IMR-90 (cell line): Measurements from ENCODE around the gene FHAD1. TPM values are rescaled to one million over a fixed set of nuclear protein-coding genes. Genes with fewer than 3 reads are reported as not detected.
A peak's percentile ranks its signal among the peaks of the same experiment; 100 is the strongest.

ENCODE experiments used
- ATAC-seq: fragments of 200-7000 bp; cut with Tn5 transposase; 2 replicates; pipeline ENCODE4 v1.9.1; 2020; ENCODE audit warnings: low read depth, mild to moderate bottlenecking, moderate library complexity
- BruUV-seq: library from RNA; stranded (reverse); fragments of 400-500 nt; replicated peaks from 2 replicates; lab custom pipeline; 2021; lab: Mats Ljungman, UMichigan
- CTCF ChIA-PET: fragments of 300-600 bp; formaldehyde crosslinking; extraction: SDS; loops from one replicate; lab custom pipeline; 2021; ENCODE audit warnings: antibody characterized with exemption; lab: Yijun Ruan, JAX
- POLR2A ChIA-PET: fragments of 300-600 bp; sonication (Branson Sonifier 250); formaldehyde crosslinking; loops from one replicate; lab custom pipeline; 2022; ENCODE audit warnings: antibody characterized with exemption; ENCODE audit not compliant: unreplicated experiment; lab: Charles Lee
- DNase-seq: peaks from one replicate; pipeline ENCODE4 v3.0.0; 2013
- H2AFZ ChIP-seq: replicated peaks from 2 replicates; pipeline ENCODE3; 2013; ENCODE audit warnings: low read length, mild to moderate bottlenecking; ENCODE audit not compliant: poor library complexity
- H2AK5ac ChIP-seq: 2 replicates; pipeline ENCODE4 v1.6.1; 2013; ENCODE audit warnings: low read depth, low read length, inconsistent platforms
- H2AK9ac ChIP-seq: replicated peaks from 2 replicates; pipeline ENCODE3; 2013; ENCODE audit warnings: mild to moderate bottlenecking, low read depth, low read length, moderate library complexity; ENCODE audit not compliant: poor library complexity
- H2BK120ac ChIP-seq: 2 replicates; pipeline ENCODE4 v1.6.1; 2013; ENCODE audit warnings: low read depth, low read length, inconsistent platforms
- H2BK15ac ChIP-seq: 3 replicates; pipeline ENCODE4 v1.6.1; 2013; ENCODE audit warnings: low read depth, low read length, inconsistent platforms
- H2BK20ac ChIP-seq: 2 replicates; pipeline ENCODE4 v1.6.1; 2013; ENCODE audit warnings: low read depth, mild to moderate bottlenecking, inconsistent platforms, low read length, moderate library complexity
- H2BK5ac ChIP-seq: 2 replicates; pipeline ENCODE4 v1.6.1; 2013; ENCODE audit warnings: mild to moderate bottlenecking, low read depth, low read length, inconsistent platforms; ENCODE audit not compliant: poor library complexity, severe bottlenecking
- H3K14ac ChIP-seq: replicated peaks from 2 replicates; pipeline ENCODE4 v1.6.1; 2013; ENCODE audit warnings: low read depth, low read length, inconsistent platforms
- H3K18ac ChIP-seq: 2 replicates; pipeline ENCODE4 v1.6.1; 2013; ENCODE audit warnings: low read depth, low read length, control low read depth
- H3K23ac ChIP-seq: 2 replicates; pipeline ENCODE4 v1.6.1; 2013; ENCODE audit warnings: low read depth, low read length, inconsistent platforms
- H3K27ac ChIP-seq: 2 replicates; pipeline ENCODE4 v1.5.1; 2013; ENCODE audit warnings: mild to moderate bottlenecking, control low read depth, low read length; ENCODE audit not compliant: insufficient read depth
- H3K27me3 ChIP-seq: 2 replicates; pipeline ENCODE4 v1.6.1; 2013; ENCODE audit warnings: low read length; ENCODE audit not compliant: control insufficient read depth, insufficient read depth
- H3K36me3 ChIP-seq: 2 replicates; pipeline ENCODE4 v1.6.1; 2013; ENCODE audit warnings: low read length, mixed read lengths; ENCODE audit not compliant: control insufficient read depth, insufficient read depth
- H3K4ac ChIP-seq: 2 replicates; pipeline ENCODE4 v1.6.1; 2013; ENCODE audit warnings: low read depth, low read length, inconsistent platforms
- H3K4me1 ChIP-seq: 2 replicates; pipeline ENCODE4 v1.6.1; 2013; ENCODE audit warnings: low read length, mixed read lengths; ENCODE audit not compliant: control insufficient read depth, insufficient read depth
- H3K4me2 ChIP-seq: 2 replicates; pipeline ENCODE4 v1.6.1; 2013; ENCODE audit warnings: low read depth, mild to moderate bottlenecking, control low read depth, low read length, moderate library complexity
- H3K4me3 ChIP-seq: 2 replicates; pipeline ENCODE4 v1.5.1; 2013; ENCODE audit warnings: low read depth, mild to moderate bottlenecking, control low read depth, low read length, moderate library complexity; ENCODE audit not compliant: insufficient read depth
- H3K56ac ChIP-seq: 2 replicates; pipeline ENCODE4 v1.6.1; 2013; ENCODE audit warnings: low read length, inconsistent platforms; ENCODE audit not compliant: insufficient read depth; ENCODE audit errors: extremely low read depth
- H3K79me1 ChIP-seq, 2 experiments: 2 replicates each; pipeline ENCODE4 v1.6.1; 2013; ENCODE audit warnings: low read length in 2 of 2, inconsistent platforms in 1 of 2, low read depth in 1 of 2
- H3K9ac ChIP-seq: 2 replicates; pipeline ENCODE4 v1.6.1; 2013; ENCODE audit warnings: low read depth, low read length, control low read depth
- H3K9me1 ChIP-seq: 2 replicates; pipeline ENCODE4 v1.6.1; 2013; ENCODE audit warnings: low read length, inconsistent platforms; ENCODE audit not compliant: insufficient read depth
- H3K9me3 ChIP-seq: 2 replicates; pipeline ENCODE4 v1.6.1; 2013; ENCODE audit warnings: low read length; ENCODE audit not compliant: control insufficient read depth, insufficient read depth
- H4K20me1 ChIP-seq: 2 replicates; pipeline ENCODE4 v1.6.1; 2013; ENCODE audit warnings: low read length, inconsistent platforms; ENCODE audit not compliant: insufficient read depth
- H4K5ac ChIP-seq: 2 replicates; pipeline ENCODE4 v1.6.1; 2013; ENCODE audit warnings: mild to moderate bottlenecking, low read depth, low read length, control low read depth
- H4K8ac ChIP-seq, 2 experiments: 2 replicates each; pipeline ENCODE4 v1.6.1; 2013; ENCODE audit warnings: low read depth in 2 of 2, low read length in 2 of 2, control low read depth in 1 of 2, inconsistent platforms in 1 of 2
- H4K91ac ChIP-seq: 2 replicates; pipeline ENCODE4 v1.6.1; 2013; ENCODE audit warnings: low read depth, low read length, inconsistent platforms; ENCODE audit not compliant: insufficient read depth
- CEBPB ChIP-seq: IDR thresholded peaks from 2 replicates; pipeline ENCODE4 v1.6.1; 2012; ENCODE audit warnings: low read depth, low read length, improper control_type of control experiment
- NFE2L2 ChIP-seq: fragments of 150-350 bp; IDR thresholded peaks from 2 replicates; pipeline ENCODE4 v1.6.1; 2016; ENCODE audit warnings: low read depth, mild to moderate bottlenecking, low read length
- RAD21 ChIP-seq: IDR thresholded peaks from 2 replicates; pipeline ENCODE4 v1.6.1; 2012; ENCODE audit warnings: low read length, improper control_type of control experiment
- SMC3 ChIP-seq: fragments of 150-350 bp; IDR thresholded peaks from 2 replicates; pipeline ENCODE4 v1.6.1; 2016; ENCODE audit warnings: low read depth, mild to moderate bottlenecking, antibody characterized with exemption, low read length, moderate library complexity
- WGBS, 2 experiments: methylation state at CpG; one replicate each; pipeline versions ENCODE4 v1.1.5 to v1.1.7; 2013; ENCODE audit warnings: missing lambda C conversion rate in 2 of 2; ENCODE audit not compliant: insufficient read length in 1 of 2; ENCODE audit errors: extremely low coverage in 2 of 2; 5-methylcytosine and 5-hydroxymethylcytosine counted together
- dilution Hi-C: fragments of 300-500 bp; cut with HindIII; formaldehyde crosslinking; loops from one replicate; pipeline ENCODE4 v1.14.3; 2018; ENCODE audit warnings: low sequenced_read_pairs; ENCODE audit not compliant: unreplicated experiment
- in situ Hi-C: fragments of 300-500 bp; cut with MboI; formaldehyde crosslinking; loops from 3 replicates; pipeline ENCODE4 v1.14.3; 2019; ENCODE audit warnings: low sequenced_read_pairs, inconsistent platforms, mixed read lengths
- intact Hi-C: fragments of 100-400 bp; cut with micrococcal nuclease; formaldehyde crosslinking; loops from 2 replicates; pipeline ENCODE4 v1.10.0; 2022
- polyA plus RNA-seq, 3 experiments: library from polyadenylated mRNA; depleted of rRNA; stranded (reverse); fragments of >200 nt; gene quantifications; 2 replicates each; pipeline ENCODE4 v1.2.3, GENCODE V29; 2012; ENCODE audit warnings: low replicate concordance in 1 of 3
- total RNA-seq: library from RNA; depleted of rRNA; stranded (reverse); fragments of >200 nt; gene quantifications from 2 replicates; pipeline ENCODE4 v1.2.3, GENCODE V29; 2012
- TF ChIP-seq, protein P1 (sequence below): conservative IDR thresholded peaks from 2 replicates; pipeline ENCODE4 v1.5.1; 2012; ENCODE audit warnings: mild to moderate bottlenecking, low read depth, low read length, improper control_type of control experiment
- TF ChIP-seq, protein P2 (sequence below): fragments of 150-350 bp; IDR thresholded peaks from 2 replicates; pipeline ENCODE4 v1.6.1; 2017; ENCODE audit warnings: mild to moderate bottlenecking, antibody characterized with exemption, low read length, low read depth

FHAD1 gene
- total and polyA plus RNA-seq, 2 of the 4 experiments (the other 2 are of a cell fraction): not detected

DNA sequence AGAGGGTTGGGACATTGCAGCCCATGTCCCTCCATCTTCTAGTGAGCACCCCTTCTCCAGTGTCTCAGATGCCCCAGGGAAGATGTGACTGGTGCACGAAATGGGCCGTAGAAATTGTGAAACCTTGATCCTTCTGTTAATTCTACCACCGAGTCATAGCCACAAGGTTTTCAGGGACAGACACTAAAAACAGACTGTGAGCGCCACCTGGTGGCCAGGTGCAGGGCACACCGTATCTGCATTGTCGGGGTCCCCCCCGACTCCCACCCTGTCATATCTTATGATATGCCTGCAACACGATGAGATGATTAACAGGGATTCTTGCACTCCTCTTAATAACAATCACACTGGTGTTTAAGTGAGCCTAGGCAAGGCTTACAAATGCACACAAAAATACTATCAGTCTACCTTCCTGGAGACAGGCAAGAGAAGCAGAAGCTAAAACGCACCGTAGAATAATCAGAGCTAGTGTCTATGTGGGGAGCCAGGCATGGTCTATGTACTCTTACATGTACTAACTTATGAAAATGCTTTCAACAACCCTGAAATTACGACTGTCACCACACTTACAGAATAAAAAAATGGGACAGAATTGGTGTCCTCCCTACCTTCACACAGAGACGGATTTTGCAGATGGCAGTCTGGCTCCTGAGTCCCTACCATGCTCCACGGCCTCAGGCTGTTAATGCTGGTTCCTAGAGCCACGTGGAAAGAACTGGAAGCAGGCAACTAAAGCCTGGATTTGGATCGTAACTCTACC, 57.9 kb downstream of the FHAD1 start:
- no peaks in the 10 kb centered on the region for H3K4me1 ChIP-seq
- no peak overlapping the region for H3K23ac ChIP-seq
- peaks cover 4% of the 10 kb centered on the region; the same call in 1 of the 2 replicates for H3K27me3 ChIP-seq
- no peak overlapping the region for H2BK5ac ChIP-seq
- no peak overlapping the region for H3K4me3 ChIP-seq
- no peak overlapping the region for H2AK9ac ChIP-seq
- BruUV-seq: no TSS peak
- no peaks in the 10 kb centered on the region for H3K9me3 ChIP-seq
- H2BK20ac ChIP-seq: no peak overlapping the region
- no peak overlapping the region for H4K8ac ChIP-seq
- TF ChIP-seq RAD21 (peak; percentile 78), SMC3 (peak; percentile 74), CEBPB (peak; percentile 71), NFE2L2 (no peak)
- TF ChIP-seq, protein P1, sequence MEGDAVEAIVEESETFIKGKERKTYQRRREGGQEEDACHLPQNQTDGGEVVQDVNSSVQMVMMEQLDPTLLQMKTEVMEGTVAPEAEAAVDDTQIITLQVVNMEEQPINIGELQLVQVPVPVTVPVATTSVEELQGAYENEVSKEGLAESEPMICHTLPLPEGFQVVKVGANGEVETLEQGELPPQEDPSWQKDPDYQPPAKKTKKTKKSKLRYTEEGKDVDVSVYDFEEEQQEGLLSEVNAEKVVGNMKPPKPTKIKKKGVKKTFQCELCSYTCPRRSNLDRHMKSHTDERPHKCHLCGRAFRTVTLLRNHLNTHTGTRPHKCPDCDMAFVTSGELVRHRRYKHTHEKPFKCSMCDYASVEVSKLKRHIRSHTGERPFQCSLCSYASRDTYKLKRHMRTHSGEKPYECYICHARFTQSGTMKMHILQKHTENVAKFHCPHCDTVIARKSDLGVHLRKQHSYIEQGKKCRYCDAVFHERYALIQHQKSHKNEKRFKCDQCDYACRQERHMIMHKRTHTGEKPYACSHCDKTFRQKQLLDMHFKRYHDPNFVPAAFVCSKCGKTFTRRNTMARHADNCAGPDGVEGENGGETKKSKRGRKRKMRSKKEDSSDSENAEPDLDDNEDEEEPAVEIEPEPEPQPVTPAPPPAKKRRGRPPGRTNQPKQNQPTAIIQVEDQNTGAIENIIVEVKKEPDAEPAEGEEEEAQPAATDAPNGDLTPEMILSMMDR: peak; percentile 79
- TF ChIP-seq, protein P2, sequence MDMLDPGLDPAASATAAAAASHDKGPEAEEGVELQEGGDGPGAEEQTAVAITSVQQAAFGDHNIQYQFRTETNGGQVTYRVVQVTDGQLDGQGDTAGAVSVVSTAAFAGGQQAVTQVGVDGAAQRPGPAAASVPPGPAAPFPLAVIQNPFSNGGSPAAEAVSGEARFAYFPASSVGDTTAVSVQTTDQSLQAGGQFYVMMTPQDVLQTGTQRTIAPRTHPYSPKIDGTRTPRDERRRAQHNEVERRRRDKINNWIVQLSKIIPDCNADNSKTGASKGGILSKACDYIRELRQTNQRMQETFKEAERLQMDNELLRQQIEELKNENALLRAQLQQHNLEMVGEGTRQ: no peak
- in situ Hi-C loops: no loop called here
- no peaks in the 10 kb centered on the region for H3K9me1 ChIP-seq
- ATAC-seq (peak; percentile 62), DNase-seq (peak; percentile 56)
- dilution Hi-C loops: no loop called here
- no peak overlapping the region for H2AK5ac ChIP-seq
- no peak overlapping the region for H3K56ac ChIP-seq
- no peak overlapping the region for H3K27ac ChIP-seq
- intact Hi-C loops: loop anchor here (1.0 to 5.0 kb wide), 2 partner anchors 177 to 1208 kb away; no protein-coding TSS in a partner anchor
- H3K4ac ChIP-seq: no peak overlapping the region
- H3K36me3 ChIP-seq: no peaks in the 10 kb centered on the region
- H3K14ac ChIP-seq: no peak overlapping the region
- no peak overlapping the region for H4K5ac ChIP-seq
- ChIA-PET CTCF (interaction anchor here (0.6 to 2.2 kb wide), 9 partner anchors 8 to 176 kb away, joined by 3 to 6 read pairs (median 3); no protein-coding TSS in a partner anchor), POLR2A (no interaction called here)
- no peaks in the 10 kb centered on the region for H3K79me1 ChIP-seq
- H4K91ac ChIP-seq: no peak overlapping the region
- H2BK120ac ChIP-seq: no peak overlapping the region
- peak overlapping the region; percentile 70; the same call in 1 of the 2 replicates for H3K4me2 ChIP-seq
- H2AFZ ChIP-seq: peak overlapping the region; percentile 83
- no peak overlapping the region for H3K9ac ChIP-seq
- 8% methylated on average over 2 of the region's 15 CpGs; no CpG with 5 or more reads in 1 of the 2 experiments for WGBS, 2 experiments
- H4K20me1 ChIP-seq: no peaks in the 10 kb centered on the region
- H3K18ac ChIP-seq: no peak overlapping the region
- no peak overlapping the region for H2BK15ac ChIP-seq
